Astrocyte of the spinal cord (primary cell): ENCODE measurements around the gene TIMM22.
"Not testable (repeated sequence)": the region's sequence is repeated elsewhere in the genome, so short reads cannot be mapped to it uniquely, and the experiment has no call there.

Experiments
- DNase-seq: peaks from one replicate; pipeline ENCODE4 v3.0.0; 2011; ENCODE audit warnings: low read depth, low spot score
- H3K4me3 ChIP-seq: 2 replicates; pipeline ENCODE4 v1.5.1; 2011; ENCODE audit warnings: low read depth, mild to moderate bottlenecking, low read length, moderate library complexity
- in situ Hi-C: cut with HindIII; loops from 2 replicates; pipeline ENCODE4 v1.10.0; 2017; ENCODE audit warnings: low sequenced_read_pairs
- TF ChIP-seq, protein P1 (sequence below): IDR thresholded peaks from 2 replicates; pipeline ENCODE4 v1.5.1; 2012; ENCODE audit warnings: low read depth, mild to moderate bottlenecking, low read length, inconsistent platforms

Gene TIMM22

DNA sequence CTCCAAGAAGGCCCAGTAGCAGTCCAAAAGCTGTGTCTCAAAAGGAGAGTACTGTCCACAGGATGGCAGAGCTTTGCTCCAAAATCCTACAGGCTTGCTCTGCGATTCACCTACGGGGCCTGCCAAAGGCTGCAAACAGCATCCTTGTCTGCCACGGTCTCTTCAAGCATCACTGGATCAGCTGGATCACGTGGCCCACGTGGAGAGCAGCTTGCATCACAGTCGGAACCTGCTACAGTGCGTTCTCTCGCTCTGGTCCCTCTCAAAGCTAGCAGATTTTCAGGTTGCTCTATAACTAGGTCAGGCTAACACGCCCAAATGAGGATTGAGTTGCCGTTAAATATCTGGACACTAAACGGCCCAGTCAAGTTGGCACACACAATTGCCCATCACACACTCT is 8.4 kb upstream of the TIMM22 start:
- no peak for DNase-seq
- TF ChIP-seq, protein P1, sequence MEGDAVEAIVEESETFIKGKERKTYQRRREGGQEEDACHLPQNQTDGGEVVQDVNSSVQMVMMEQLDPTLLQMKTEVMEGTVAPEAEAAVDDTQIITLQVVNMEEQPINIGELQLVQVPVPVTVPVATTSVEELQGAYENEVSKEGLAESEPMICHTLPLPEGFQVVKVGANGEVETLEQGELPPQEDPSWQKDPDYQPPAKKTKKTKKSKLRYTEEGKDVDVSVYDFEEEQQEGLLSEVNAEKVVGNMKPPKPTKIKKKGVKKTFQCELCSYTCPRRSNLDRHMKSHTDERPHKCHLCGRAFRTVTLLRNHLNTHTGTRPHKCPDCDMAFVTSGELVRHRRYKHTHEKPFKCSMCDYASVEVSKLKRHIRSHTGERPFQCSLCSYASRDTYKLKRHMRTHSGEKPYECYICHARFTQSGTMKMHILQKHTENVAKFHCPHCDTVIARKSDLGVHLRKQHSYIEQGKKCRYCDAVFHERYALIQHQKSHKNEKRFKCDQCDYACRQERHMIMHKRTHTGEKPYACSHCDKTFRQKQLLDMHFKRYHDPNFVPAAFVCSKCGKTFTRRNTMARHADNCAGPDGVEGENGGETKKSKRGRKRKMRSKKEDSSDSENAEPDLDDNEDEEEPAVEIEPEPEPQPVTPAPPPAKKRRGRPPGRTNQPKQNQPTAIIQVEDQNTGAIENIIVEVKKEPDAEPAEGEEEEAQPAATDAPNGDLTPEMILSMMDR = no peak
- in situ Hi-C loops = no loop called here
- no peak overlapping the region for H3K4me3 ChIP-seq

DNA sequence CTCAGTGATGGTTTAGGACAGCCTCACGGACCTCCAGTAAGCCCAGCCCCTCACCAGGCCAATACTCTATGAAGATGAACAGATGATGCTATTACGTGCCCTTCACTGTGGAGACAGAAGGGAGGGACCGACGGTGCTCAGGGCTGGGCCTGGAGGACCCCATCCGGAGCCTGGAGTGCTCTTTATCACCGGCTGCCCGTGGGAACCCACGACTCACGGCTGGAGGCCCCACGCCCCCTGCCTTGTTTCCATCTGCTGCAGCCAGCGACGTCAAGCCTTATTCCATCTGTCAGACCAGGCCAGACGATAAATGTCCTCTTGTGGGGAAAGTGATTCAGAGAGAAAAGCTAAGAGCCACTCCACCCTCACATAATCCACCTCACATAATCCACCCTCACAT is 4.0 kb upstream of the TIMM22 start:
- TF ChIP-seq, protein P1 = no peak
- DNase-seq = peak; percentile 14
- in situ Hi-C loops = no loop called here

DNA sequence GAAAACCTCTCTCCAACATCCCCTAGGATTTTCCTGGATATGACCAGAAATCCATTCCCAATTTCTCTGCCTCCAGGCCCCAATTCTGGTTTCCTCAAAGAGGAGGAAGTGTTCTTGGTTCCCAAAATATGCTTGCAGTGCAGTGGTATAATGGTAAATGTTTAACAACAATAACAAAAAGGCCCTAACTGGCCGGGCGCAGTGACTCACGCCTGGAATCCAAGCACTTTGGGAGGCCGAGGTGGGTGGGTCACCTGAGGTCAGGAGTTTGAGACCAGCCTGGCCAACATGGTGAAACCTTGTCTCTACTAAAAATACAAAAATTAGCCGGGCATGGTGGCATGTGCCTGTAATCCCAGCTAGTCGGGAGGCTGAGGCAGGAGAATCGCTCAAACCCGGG is 1.6 kb upstream of the TIMM22 start:
- in situ Hi-C loops, DNase-seq: not testable (repeated sequence)

More for the DNA sequence above, 4.0 kb upstream of the TIMM22 start:
- no peak overlapping the region for H3K4me3 ChIP-seq

DNA sequence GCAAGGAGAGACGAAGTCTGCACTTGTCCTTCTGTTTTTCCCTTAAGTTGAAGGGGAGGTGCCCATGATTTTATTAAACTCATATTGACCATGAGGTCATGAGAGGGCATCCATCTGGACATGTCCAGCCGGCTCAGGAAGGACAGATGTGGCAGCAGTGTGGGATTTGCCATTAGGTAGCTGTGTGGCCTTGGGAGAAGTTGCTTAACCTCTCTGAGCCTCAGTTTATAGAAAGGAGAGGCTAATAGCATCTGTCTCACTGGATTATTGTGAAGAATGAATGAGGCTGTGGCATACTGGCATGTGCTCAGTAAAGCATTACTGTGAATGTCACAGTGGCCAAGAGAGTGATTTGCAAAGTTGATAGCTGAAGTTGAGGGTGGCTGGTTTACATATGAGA is 1.2 kb downstream of the TIMM22 start:
- TF ChIP-seq, protein P1 = no peak
- H3K4me3 ChIP-seq = peak overlapping the region; percentile 100
- in situ Hi-C loops = no loop called here
- DNase-seq = no peak

More for the DNA sequence above, 1.6 kb upstream of the TIMM22 start:
- H3K4me3 ChIP-seq = not testable (repeated sequence)

DNA sequence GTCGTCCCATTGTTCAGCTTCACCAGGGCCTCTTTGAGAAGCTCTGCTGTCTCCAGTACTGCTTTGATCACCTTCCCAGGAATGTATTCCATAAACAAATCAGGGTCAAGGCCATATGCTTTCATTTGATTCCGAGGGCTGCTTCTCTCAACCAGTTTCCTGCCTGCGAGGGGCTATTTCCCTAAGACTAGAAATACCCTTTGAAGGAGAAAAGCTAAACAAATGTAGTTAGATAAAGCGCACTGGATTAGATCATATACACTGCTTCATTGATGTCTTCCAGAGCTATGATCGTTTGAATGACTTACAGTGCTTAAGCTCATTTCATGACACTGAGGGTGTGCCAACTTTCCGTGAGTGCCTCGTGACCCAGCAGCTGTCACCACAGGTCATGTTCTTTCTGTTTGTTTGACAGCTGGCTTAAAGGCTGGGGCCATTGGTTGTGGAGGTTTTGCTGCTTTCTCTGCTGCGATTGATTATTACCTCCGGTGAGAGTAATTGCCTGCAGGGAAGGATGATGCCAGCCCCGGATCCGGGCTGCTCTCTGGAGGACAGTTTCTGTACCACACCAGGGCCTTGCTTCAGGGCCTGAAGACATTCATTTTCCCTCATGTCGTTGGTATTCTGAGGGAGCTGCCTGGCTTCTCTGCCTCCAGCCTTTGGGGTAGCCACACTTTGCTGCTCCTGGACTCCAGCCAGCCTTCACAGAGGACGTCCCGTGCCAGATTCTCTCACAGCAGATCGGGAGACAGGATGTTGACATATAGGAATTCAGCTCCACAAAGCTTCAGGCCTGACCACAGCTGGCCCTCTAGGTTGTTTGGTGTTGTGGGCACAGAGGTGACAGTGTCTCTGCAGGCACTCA is 3.9 kb downstream of the TIMM22 start:
- peak; percentile 64 for DNase-seq
- TF ChIP-seq, protein P1 = no peak
- no peak overlapping the region for H3K4me3 ChIP-seq
- in situ Hi-C loops = no loop called here

DNA sequence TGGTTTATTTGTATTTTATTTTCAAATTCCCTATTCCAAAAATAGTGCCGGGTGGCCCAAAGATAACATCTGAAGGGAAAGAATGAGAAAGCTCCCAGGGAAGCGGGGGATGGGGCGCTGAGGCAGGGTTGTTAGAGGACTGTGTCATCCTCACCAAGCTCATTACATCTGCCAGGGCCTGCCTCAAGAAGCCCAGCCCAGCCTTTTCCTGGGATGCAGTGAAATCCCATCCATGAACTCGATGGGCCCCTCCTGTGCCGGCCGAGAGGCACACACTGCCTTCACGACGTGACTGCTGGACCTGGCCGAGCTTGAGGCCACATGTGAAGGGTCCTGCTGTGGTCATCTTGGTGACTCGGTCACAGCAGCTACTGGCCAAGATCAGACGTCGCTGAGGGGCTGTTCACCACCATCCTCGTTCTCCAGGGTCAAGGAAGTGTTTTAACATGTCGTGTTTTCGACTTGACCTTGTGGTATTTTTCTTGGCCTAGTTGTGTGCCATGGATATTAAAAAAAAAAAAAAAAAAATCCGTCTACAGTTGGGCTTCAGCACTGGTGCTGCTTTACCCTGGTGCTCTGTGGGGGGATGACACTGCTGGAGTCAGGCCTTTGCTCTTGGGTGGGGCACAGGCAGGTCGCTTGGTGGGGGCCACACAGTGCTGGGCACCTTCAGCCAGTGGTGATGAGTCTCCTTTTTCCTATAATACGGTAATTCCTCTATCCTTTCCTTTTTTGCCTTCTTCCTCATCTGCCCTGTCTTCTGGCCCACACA is 4.9 kb downstream of the TIMM22 start:
- H3K4me3 ChIP-seq = no peak overlapping the region
- TF ChIP-seq, protein P1 = no peak
- in situ Hi-C loops = no loop called here
- DNase-seq = peak; percentile 78

DNA sequence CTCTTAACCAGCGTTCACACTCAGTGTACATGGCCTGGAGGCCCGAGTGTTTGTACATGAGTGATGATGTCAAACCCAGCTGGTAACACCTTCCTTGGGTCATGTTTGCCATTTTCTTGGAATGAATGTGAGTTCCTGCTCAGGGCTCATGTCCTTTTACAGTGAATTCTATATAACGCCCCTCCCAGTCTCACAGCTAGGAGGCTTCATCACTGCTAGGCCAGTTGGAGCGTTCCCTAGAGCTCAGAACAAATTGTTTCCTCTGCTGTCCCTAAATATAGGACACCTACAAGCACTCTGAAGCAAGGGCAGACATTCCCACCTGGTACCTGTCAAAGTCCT is 5.5 kb downstream of the TIMM22 start:
- in situ Hi-C loops = no loop called here
- no peak overlapping the region for H3K4me3 ChIP-seq
- TF ChIP-seq, protein P1 = no peak
- DNase-seq = peak; percentile 67
